Stimulated activated memory B cell treated with anti-CD40 and anti-IgM and Interleukin-4, amounts not matched to agents 10 μg/mL and 1 μg/mL and 100 μg/mL, for 72 hours (primary cell): ENCODE measurements around the gene NELFA.
A peak's percentile ranks its signal among the peaks of the same experiment; 100 is the strongest.

Source experiments
- ATAC-seq: fragments of 150-1000 bp; cut with Tn5 transposase; 2 replicates; pipeline ENCODE4 v1.10.0; 2021
- H3K27ac Mint-ChIP-seq: one replicate; pipeline ENCODE4 v1.8.0; 2022; ENCODE audit warnings: mild to moderate bottlenecking, mixed read lengths
- H3K27me3 Mint-ChIP-seq: one replicate; pipeline ENCODE4 v1.8.0; 2022; ENCODE audit warnings: mixed read lengths
- H3K36me3 Mint-ChIP-seq: one replicate; pipeline ENCODE4 v1.8.0; 2022; ENCODE audit warnings: mixed read lengths
- H3K4me1 Mint-ChIP-seq: one replicate; pipeline ENCODE4 v1.8.0; 2022; ENCODE audit warnings: mixed read lengths
- H3K4me3 Mint-ChIP-seq: one replicate; pipeline ENCODE4 v1.8.0; 2022; ENCODE audit warnings: mild to moderate bottlenecking, moderate library complexity, mixed read lengths
- H3K9me3 Mint-ChIP-seq: one replicate; pipeline ENCODE4 v1.8.0; 2022; ENCODE audit warnings: mixed read lengths

NELFA gene

GRCh38 chr4:2008921-2009650 lies at the start of gene NELFA:
Gene NELFA, minus strand, starts transcription at chr4:2008974. Its CDS starts 15 bp downstream, at chr4:2008959.
- Mint-ChIP-seq H3K4me3 (peak within 1 kb of the TSS; percentile 91), H3K4me1 (peaks cover 43% of the 10 kb centered on the region), H3K27me3 (peaks cover 6% of the 10 kb centered on the region), H3K27ac (peak within 1 kb of the TSS; percentile 95), H3K9me3 (no peaks in the 10 kb centered on the region), H3K36me3 (peaks cover 23% of the 10 kb centered on the region)
- ATAC-seq, result peak; percentile 92

DNA sequence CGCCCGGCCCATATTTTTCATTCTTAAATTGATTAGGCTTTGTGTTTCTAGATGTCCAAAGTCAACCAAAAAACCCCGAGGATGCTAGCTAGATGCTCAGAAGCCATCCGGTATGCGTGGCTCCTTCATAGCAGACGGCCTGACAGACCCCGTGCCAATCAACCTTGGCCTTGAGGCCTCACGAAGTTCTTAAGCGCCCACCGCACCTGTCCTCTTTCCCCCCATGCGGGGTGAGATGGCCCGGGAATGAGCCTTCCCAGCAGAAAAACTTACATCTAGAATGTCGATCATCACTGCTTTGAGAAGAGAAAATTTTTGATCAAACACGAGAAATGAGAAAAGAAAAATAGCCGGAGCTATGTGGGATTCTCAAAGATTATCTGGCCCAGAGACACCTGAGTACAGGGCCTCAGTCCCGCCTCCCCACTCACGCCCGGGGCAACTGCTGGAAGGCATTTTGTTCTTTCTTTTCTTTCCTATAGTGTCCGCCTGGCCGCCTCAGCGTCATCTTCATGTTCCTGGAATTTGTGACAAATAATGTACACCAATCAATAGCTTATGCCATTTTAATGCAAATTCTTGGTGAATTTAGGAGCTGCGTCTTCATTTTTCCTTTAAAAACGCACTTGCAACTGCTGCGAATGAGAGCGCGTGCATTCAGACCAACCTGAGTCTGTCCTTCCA lies 48.8 kb upstream of the NELFA start:
- no peaks in the 10 kb centered on the region for H3K36me3 Mint-ChIP-seq
- H3K27me3 Mint-ChIP-seq, result peaks cover 55% of the 10 kb centered on the region
- H3K4me1 Mint-ChIP-seq, result no peaks in the 10 kb centered on the region
- H3K27ac Mint-ChIP-seq, result no peak overlapping the region
- no peak for ATAC-seq
- no peaks in the 10 kb centered on the region for H3K9me3 Mint-ChIP-seq
- no peak overlapping the region for H3K4me3 Mint-ChIP-seq

GRCh38 chr4:2054217-2054616 lies 45.4 kb upstream of the NELFA start:
- no peaks in the 10 kb centered on the region for H3K4me1 Mint-ChIP-seq
- H3K27me3 Mint-ChIP-seq, result peaks cover 57% of the 10 kb centered on the region

GRCh38 chr4:2051086-2051485 lies 42.3 kb upstream of the NELFA start:
- Mint-ChIP-seq H3K27ac (no peak overlapping the region), H3K9me3 (no peaks in the 10 kb centered on the region), H3K36me3 (no peaks in the 10 kb centered on the region), H3K4me1 (no peaks in the 10 kb centered on the region), H3K4me3 (no peak overlapping the region), H3K27me3 (peaks cover 66% of the 10 kb centered on the region)
- ATAC-seq, result no peak

More at GRCh38 chr4:2054217-2054616, 45.4 kb upstream of the NELFA start:
- no peak overlapping the region for H3K4me3 Mint-ChIP-seq
- H3K36me3 Mint-ChIP-seq, result no peaks in the 10 kb centered on the region
- H3K9me3 Mint-ChIP-seq, result no peaks in the 10 kb centered on the region
- H3K27ac Mint-ChIP-seq, result no peak overlapping the region
- ATAC-seq, result no peak

- H3K4me3 Mint-ChIP-seq, result no peak overlapping the region
- H3K9me3 Mint-ChIP-seq, result no peaks in the 10 kb centered on the region
- H3K27me3 Mint-ChIP-seq, result peaks cover 66% of the 10 kb centered on the region
- H3K36me3 Mint-ChIP-seq, result no peaks in the 10 kb centered on the region
- H3K4me1 Mint-ChIP-seq, result no peaks in the 10 kb centered on the region
- ATAC-seq, result no peak
- H3K27ac Mint-ChIP-seq, result no peak overlapping the region
Measured at GRCh38 chr4:2049811-2050210, 41.0 kb upstream of the NELFA start.

DNA sequence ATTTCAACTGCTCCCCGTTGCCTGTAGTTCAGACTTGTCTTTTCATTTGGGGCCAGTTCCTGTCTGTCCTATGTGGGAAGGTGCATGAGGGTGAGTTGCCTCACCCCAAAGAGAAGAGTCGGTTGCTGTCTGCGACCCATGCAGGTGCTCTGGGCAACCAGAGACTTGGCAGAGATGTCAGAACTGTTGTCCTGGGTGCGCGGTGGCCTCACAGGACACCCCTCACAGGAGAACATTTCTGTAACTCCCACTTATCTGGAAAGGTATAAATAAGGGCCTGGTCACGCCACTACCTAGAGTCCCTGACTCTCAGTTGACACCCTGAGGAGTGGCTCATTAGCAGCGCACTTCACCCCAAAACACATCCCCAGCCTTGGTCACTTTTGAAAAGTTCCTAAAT lies 40.6 kb upstream of the NELFA start:
- Mint-ChIP-seq H3K9me3 (no peaks in the 10 kb centered on the region), H3K27me3 (peaks cover 64% of the 10 kb centered on the region), H3K36me3 (peaks cover 2% of the 10 kb centered on the region), H3K4me3 (no peak overlapping the region), H3K4me1 (no peaks in the 10 kb centered on the region), H3K27ac (no peak overlapping the region)
- no peak for ATAC-seq

DNA sequence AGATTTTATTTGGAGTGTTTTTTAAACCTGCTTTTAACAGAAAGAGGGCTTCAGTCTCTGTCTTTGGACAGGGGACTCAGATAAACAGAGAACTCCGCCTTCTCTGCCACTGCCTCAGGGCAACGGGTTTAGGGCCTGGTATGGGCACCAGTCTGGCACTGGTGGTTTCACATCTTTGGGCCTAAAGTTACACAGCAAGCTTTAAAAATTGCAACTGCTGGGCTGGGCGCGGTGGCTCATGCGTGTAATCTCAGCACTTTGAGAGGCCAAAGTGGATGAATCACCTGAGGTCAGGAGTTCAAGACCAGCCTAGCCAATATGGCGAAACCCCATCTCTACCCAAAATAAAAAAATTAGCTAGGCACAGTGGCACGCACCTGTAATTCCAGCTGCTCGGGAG lies 40.1 kb upstream of the NELFA start:
- Mint-ChIP-seq H3K9me3 (no peaks in the 10 kb centered on the region), H3K36me3 (peaks cover 7% of the 10 kb centered on the region), H3K27ac (no peak overlapping the region), H3K4me3 (no peak overlapping the region), H3K4me1 (no peaks in the 10 kb centered on the region), H3K27me3 (peaks cover 58% of the 10 kb centered on the region)
- ATAC-seq, result no peak

DNA sequence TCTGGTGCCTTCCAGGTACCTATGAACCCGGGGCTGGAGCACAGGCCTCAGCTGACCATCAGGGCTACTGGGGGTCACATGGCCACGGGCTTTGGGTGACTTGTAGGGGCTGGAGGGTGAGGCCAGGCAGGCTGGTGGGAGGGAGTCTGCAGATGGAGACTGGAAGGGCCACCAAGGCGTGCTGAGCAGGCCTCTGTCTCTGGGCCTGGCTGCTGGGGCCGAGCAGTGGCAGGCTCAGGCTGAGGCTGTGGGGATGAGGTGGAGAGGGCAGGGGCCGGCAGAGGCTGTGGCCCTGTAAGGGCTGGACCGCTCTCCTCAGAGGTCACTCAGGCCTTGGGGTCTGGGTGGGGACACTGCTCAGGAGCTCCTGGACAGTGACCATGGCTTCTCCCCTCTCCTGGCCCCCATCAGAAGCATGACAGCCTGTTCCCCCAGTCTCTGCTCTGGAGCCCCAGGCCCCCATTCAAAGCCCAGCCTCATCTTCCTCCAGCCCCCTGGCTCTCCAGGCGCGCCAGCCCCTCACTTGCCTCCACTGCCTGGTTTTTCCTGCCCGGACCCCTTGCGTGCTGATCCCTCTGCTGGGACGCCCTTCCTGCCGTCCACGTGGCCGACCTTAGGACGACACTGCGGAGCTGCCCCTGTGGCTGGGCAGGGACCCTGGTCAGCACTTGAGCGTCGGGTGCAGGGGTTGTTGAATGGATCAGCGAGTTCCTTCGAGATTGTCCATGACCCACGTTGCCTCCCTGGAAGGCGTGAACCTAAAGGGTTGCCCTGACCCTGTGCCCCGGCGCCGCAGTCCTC lies 39.2 kb upstream of the NELFA start:
- H3K4me1 Mint-ChIP-seq, result peaks cover 2% of the 10 kb centered on the region
- H3K27ac Mint-ChIP-seq, result no peak overlapping the region
- no peaks in the 10 kb centered on the region for H3K9me3 Mint-ChIP-seq
- ATAC-seq, result no peak
- peaks cover 7% of the 10 kb centered on the region for H3K36me3 Mint-ChIP-seq
- H3K27me3 Mint-ChIP-seq, result peaks cover 56% of the 10 kb centered on the region
- no peak overlapping the region for H3K4me3 Mint-ChIP-seq

DNA sequence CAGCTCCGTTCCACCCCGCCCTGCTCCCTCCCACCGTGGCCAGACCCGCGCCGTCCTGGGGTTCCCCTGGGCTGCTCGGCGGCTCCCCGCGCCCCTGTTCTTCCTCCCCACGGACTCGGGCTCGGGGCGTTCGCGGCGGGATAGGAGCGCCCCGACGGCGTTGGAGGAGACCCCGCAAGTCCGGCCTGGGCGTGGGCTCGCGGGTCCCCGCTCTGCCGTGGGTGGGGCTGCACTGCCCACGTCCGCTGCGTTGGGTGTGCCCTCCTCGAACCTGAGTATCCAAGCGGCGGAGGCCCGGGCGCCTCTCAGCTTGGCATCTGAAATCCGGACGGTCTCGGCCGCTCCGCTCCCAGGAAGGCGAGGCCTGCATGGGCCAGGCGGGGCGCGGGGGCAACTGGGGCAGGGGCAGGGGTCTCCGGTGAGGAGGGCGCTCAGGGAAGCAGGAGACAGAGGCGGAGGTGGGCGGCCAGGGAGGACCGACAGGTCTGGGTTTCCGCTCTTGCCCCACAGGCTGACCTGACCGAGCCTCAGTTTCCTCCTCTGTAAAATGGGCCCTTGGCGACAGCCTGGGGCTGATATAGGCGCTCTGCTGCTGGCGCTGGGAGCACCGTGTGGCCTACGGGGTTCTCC lies 38.4 kb upstream of the NELFA start:
- peaks cover 56% of the 10 kb centered on the region for H3K27me3 Mint-ChIP-seq
- H3K4me3 Mint-ChIP-seq, result no peak overlapping the region
- ATAC-seq, result no peak

DNA sequence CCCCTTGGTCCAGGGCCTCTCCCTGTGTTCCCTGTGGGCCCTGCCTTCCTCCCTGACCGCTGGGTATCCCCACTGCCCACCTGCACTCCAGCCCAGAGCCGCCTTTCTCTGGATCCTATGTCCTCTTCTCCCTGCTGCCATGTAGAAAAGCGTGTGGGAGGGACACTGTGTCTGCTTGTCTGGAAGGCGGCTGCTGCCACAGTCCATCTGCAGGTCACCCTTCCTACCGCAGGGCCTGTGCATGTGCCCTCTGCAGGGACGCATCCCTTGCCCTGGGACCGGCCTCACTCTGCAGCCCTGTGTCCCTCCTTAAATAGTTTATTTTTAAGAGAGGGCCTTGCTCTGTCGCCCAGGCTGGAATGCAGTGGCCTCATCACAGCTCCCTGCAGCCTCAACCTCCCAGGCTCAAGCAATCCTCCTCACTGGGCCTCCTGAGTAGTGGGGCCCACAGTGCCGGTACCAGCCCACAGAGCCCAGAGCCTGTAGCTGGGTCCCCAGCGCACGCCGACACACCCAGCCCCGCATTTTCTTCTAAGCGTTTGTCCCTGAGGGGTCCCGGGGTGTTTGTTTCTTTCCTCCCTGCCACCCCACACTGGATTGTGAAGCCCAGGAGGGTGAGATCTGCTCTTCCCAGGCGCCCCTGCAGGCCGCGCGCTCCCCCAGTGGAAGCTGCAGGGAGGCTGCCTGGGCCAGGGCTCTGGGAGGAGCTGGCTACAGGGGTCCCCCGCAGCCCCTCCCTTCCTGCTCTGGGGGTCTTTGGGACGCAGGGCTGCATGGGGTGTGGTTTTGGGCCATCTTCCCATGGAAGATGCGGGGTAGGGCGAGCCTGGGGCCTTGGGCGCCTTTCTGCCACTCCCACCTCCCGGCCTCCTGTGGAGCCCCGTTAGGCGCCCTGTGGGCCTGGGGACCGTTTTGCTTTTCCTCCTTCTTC lies 37.5 kb upstream of the NELFA start:
- peaks cover 10% of the 10 kb centered on the region for H3K4me1 Mint-ChIP-seq
- H3K36me3 Mint-ChIP-seq, result peaks cover 7% of the 10 kb centered on the region
- H3K27ac Mint-ChIP-seq, result no peak overlapping the region
- H3K27me3 Mint-ChIP-seq, result peaks cover 57% of the 10 kb centered on the region
- ATAC-seq, result no peak
- no peak overlapping the region for H3K4me3 Mint-ChIP-seq
- H3K9me3 Mint-ChIP-seq, result no peaks in the 10 kb centered on the region

More for the DNA sequence above, 38.4 kb upstream of the NELFA start:
- Mint-ChIP-seq H3K36me3 (peaks cover 7% of the 10 kb centered on the region), H3K27ac (no peak overlapping the region), H3K4me1 (peaks cover 5% of the 10 kb centered on the region), H3K9me3 (no peaks in the 10 kb centered on the region)

DNA sequence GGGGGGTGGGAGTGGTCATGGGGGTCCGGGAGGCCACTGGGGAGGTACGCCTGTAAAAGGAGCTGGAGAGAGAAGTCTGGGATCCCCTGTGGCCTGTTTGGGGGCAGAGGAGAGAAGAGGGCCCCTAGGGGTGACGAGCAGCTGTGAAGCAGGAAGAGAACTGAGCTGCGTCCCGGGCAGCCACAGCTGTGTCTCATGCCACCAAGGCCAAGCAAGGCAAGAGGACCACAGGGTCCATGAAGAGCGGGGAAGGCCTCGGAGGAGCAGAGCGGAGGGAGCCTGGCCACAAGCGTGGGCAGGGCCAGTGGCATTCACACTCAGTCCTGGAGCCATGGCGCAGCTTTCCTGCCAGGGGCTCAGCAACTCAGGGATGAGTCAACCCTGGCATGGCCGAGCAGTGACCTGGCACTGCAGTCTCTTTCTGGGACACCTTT lies 36.8 kb upstream of the NELFA start:
- ATAC-seq, result no peak
- Mint-ChIP-seq H3K27me3 (peaks cover 50% of the 10 kb centered on the region), H3K36me3 (peaks cover 7% of the 10 kb centered on the region), H3K4me1 (peaks cover 10% of the 10 kb centered on the region), H3K27ac (peak overlapping the region; percentile 65), H3K4me3 (no peak overlapping the region), H3K9me3 (no peaks in the 10 kb centered on the region)

GRCh38 chr4:2044542-2045517 lies 36.1 kb upstream of the NELFA start:
- H3K4me3 Mint-ChIP-seq, result no peak overlapping the region
- H3K9me3 Mint-ChIP-seq, result no peaks in the 10 kb centered on the region
- peaks cover 10% of the 10 kb centered on the region for H3K4me1 Mint-ChIP-seq
- peak overlapping the region; percentile 65 for H3K27ac Mint-ChIP-seq
- H3K36me3 Mint-ChIP-seq, result peaks cover 7% of the 10 kb centered on the region
- no peak for ATAC-seq
- peaks cover 54% of the 10 kb centered on the region for H3K27me3 Mint-ChIP-seq

DNA sequence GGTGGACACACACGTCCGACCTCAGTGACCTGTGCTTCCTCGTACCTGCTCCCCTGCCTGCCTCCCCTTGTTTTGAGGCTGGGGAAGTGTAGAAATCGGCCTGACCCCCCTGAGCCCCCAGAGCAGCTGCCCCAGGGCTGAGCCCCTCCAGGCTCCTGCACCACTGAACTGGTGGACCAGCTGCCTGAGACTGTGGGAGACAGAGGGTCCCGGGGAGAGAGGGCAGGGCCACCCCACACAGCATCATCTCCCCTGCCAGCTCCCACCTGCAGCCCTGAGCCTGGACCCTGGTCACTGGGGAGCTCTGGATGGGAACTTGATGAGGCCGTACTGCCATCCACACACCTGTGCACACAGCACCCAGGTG lies 35.3 kb upstream of the NELFA start:
- no peak for ATAC-seq
- peaks cover 59% of the 10 kb centered on the region for H3K27me3 Mint-ChIP-seq
- no peak overlapping the region for H3K4me3 Mint-ChIP-seq
- no peaks in the 10 kb centered on the region for H3K9me3 Mint-ChIP-seq
- no peak overlapping the region for H3K27ac Mint-ChIP-seq
- H3K4me1 Mint-ChIP-seq, result peaks cover 10% of the 10 kb centered on the region
- peaks cover 7% of the 10 kb centered on the region for H3K36me3 Mint-ChIP-seq
